NOMO-1 treated with DMSO at 0.1 percent for 48 hours (cell line): Measurements from ENCODE around the gene SMPD4.
"Not testable (repeated sequence)": the region's sequence is repeated elsewhere in the genome, so short reads cannot be mapped to it uniquely, and the experiment has no call there.

Experiments used
- DNase-seq: peaks from one replicate; lab custom pipeline; 2025; ENCODE audit not compliant: unreplicated experiment; lab: John Stamatoyannopoulos, UW

Gene SMPD4

DNA sequence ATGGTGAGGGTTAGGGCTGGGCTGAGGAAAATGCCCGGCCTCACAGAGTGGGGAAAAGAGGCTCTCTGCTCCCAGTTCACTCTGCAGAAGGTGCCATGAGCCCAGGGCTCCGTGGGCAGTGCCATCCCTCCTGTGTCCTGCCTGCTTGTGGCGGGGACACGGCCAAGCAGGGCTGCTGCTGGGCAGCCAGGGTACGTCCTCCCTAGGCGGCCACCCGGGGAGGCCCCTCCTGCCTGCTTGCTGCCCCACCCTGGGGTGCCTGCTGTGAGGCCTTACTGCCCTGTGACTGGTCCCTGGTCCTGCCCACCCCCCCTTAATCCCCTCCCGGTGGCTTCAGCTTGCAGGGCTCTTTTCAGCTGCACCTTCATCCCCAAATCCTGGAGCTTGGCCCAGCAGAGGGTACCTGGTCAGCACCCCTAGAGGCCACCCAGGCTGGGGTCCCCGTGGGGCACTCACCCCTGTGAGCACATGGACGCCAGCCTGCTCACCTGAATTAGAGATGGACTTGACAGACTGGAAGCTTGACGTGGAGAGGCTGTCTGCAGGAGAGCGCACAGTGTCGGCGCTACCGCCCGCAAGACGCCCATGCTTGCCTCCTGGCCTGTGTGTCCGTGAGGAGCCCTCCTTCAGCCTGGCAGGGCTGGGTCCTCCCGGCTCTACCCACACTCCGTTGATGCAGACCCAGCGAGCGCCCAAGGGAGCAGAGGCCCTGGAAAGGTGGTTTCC lies 39.6 kb downstream of the SMPD4 start:
- not testable (repeated sequence) for DNase-seq

- DNase-seq = not testable (repeated sequence)
Observed at GRCh38 chr2:130141002-130141401, 40.4 kb downstream of the SMPD4 start.

- DNase-seq = not testable (repeated sequence)
Observed at GRCh38 chr2:130140516-130140915, 40.9 kb downstream of the SMPD4 start.

- not testable (repeated sequence) for DNase-seq
Observed at GRCh38 chr2:130139331-130140280, 41.8 kb downstream of the SMPD4 start.

DNA sequence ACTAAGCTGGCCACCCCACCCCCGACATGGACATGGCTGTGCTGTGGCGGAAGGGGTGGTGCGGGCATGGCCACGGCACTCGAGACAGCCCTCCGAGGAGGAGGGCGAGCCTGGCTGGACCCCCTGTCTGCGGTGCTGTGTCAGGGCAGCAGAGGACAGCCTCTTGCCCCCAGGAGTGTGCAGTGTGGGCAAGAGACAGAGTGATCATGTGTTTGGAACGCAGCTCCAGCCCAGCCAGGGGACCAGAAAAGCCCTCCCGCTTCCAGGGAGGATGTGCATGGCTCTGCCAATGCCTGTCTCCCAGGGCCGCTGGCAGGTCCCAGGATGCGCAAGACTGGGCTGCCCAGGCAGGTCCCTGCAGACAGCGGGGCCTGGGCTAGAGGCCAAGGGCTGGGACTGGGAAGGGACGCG lies 42.6 kb downstream of the SMPD4 start:
- DNase-seq = not testable (repeated sequence)

- not testable (repeated sequence) for DNase-seq
Observed at GRCh38 chr2:130138326-130138725, 43.1 kb downstream of the SMPD4 start.

GRCh38 chr2:130137118-130137517 lies 44.3 kb downstream of the SMPD4 start:
- not testable (repeated sequence) for DNase-seq

DNA sequence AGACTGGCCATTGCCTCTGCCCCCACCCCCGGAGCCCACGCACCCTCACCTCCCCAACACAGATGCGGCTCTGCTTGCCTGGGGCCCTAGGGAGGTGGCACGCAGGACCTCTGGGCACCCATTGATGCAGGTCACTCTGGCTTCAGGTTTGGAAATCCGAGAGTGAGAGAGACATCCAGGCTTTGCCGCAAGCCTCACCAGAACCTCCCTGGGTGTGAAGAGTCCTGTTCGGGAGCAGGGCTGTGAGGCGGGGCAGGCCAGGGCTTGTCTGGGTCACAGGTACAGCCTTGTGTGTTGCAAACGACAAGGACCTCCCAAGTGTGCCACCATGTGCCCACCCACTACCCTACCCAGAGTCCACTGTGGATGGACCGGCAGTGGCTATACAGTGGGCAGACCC lies 44.9 kb downstream of the SMPD4 start:
- not testable (repeated sequence) for DNase-seq

DNA sequence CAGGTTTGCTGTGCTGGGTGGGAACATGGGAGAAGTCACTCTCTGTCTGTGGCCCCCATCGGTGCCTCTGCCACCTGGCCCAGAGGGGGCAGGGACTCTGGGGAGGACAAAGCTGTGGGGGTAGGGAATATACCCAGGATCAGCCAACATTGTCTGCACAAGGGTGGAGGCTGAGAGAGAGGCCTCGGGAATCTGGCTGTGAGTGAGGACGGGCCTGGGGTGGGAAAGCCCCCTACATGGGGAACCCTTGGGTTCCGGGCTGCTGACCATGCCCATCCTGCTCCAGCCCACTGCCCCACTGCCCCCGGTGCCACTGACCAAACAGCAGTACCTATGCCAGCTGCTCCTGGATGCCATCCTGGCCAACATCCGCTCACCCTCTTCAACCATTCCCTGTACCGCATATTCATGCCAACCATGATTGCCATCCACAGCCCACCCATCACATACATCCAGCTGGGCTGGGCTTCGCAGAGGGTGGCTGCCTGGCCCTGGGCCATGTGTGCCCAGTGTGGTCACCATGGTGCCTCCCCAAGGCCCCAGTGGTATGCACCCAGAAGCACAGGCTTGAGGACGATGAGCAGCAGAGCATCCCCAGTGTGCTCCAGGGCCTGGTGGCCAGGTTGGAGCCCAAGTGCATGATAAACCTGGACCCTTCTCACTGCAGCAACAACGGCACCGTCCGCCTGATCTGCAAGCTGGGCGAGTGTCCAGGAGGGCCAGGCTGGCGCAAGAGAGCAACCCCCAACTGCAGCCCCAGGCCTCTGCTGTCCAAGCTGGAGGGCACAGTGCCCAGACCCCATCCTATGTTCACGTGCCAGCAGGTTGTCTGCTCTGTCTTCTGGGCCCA lies 45.5 kb downstream of the SMPD4 start:
- DNase-seq = no peak

GRCh38 chr2:130129120-130129829 lies 52.1 kb downstream of the SMPD4 start, which contains the start of gene POTEF:
Gene POTEF, minus strand, starts transcription at chr2:130129222. Its CDS starts 8,707 bp downstream, at chr2:130120515.
- not testable (repeated sequence) for DNase-seq

DNA sequence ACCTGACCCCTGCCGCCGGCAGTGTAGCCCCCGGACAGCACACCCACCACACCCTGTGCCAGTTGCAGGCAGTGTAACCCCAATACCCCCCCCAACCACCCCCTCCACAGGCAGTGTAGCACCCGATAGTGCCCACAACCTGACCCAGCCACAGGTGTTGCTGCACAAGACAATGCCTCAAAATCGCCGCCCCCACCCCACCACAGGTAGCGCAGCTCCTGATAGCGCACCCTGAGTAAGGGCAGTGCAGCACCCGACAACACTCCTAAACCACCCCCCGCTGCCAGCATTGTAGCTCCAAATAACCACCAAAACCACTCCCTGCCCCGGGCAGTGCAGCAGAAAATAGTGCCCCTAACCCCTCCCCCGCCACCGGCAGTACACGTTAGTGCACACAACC lies 52.9 kb downstream of the SMPD4 start:
- DNase-seq = not testable (repeated sequence)

DNA sequence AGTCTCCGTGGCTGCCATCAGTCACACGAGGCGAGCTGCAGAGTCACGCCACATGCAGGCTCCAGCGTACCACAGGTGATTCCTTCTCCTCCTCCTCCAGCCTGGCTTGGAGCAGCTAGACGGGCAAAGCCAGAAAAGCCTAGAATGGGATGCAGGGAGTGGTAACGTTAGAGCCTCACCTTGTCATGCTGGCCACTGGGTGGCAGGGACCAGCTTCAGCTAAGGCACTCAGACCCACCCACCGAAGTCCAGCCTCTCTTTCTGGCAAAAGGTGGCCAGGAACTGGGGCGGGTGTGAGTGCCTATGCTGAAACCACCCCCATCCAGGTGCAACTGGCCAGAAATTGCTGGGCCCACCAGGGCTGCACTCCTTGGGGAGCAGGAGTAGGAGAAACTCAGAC lies 53.7 kb downstream of the SMPD4 start:
- DNase-seq = not testable (repeated sequence)

GRCh38 chr2:130120924-130121323 lies 60.5 kb downstream of the SMPD4 start:
- DNase-seq = not testable (repeated sequence)

- not testable (repeated sequence) for DNase-seq
Observed at GRCh38 chr2:130102597-130103363, 78.6 kb downstream of the SMPD4 start.
